Mucosa of stomach (tissue), 1 donor: Measurements from ENCODE around the gene BRPF1.

Experiments used
- H3K27me3 ChIP-seq: one replicate; pipeline ENCODE4 v1.7.0; 2013; ENCODE audit warnings: mild to moderate bottlenecking, low read length; ENCODE audit not compliant: control insufficient read depth, insufficient read depth
- H3K36me3 ChIP-seq: one replicate; pipeline ENCODE4 v1.7.0; 2013; ENCODE audit warnings: low read length; ENCODE audit not compliant: control insufficient read depth, insufficient read depth
- H3K4me1 ChIP-seq: one replicate; pipeline ENCODE4 v1.7.0; 2013; ENCODE audit warnings: mild to moderate bottlenecking, low read length; ENCODE audit not compliant: control insufficient read depth, insufficient read depth
- H3K4me3 ChIP-seq: one replicate; pipeline ENCODE4 v1.7.0; 2013; ENCODE audit warnings: low read length
- H3K9ac ChIP-seq: one replicate; pipeline ENCODE4 v1.7.0; 2013; ENCODE audit warnings: mild to moderate bottlenecking, low read length, moderate library complexity
- H3K9me3 ChIP-seq: one replicate; pipeline ENCODE4 v1.7.0; 2013; ENCODE audit warnings: mild to moderate bottlenecking, low read length, moderate library complexity; ENCODE audit not compliant: control insufficient read depth
- donor health status: Pancreatic carcinoma.

BRPF1 gene, protein sequence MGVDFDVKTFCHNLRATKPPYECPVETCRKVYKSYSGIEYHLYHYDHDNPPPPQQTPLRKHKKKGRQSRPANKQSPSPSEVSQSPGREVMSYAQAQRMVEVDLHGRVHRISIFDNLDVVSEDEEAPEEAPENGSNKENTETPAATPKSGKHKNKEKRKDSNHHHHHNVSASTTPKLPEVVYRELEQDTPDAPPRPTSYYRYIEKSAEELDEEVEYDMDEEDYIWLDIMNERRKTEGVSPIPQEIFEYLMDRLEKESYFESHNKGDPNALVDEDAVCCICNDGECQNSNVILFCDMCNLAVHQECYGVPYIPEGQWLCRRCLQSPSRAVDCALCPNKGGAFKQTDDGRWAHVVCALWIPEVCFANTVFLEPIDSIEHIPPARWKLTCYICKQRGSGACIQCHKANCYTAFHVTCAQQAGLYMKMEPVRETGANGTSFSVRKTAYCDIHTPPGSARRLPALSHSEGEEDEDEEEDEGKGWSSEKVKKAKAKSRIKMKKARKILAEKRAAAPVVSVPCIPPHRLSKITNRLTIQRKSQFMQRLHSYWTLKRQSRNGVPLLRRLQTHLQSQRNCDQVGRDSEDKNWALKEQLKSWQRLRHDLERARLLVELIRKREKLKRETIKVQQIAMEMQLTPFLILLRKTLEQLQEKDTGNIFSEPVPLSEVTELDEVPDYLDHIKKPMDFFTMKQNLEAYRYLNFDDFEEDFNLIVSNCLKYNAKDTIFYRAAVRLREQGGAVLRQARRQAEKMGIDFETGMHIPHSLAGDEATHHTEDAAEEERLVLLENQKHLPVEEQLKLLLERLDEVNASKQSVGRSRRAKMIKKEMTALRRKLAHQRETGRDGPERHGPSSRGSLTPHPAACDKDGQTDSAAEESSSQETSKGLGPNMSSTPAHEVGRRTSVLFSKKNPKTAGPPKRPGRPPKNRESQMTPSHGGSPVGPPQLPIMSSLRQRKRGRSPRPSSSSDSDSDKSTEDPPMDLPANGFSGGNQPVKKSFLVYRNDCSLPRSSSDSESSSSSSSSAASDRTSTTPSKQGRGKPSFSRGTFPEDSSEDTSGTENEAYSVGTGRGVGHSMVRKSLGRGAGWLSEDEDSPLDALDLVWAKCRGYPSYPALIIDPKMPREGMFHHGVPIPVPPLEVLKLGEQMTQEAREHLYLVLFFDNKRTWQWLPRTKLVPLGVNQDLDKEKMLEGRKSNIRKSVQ (N-terminal part only)

DNA sequence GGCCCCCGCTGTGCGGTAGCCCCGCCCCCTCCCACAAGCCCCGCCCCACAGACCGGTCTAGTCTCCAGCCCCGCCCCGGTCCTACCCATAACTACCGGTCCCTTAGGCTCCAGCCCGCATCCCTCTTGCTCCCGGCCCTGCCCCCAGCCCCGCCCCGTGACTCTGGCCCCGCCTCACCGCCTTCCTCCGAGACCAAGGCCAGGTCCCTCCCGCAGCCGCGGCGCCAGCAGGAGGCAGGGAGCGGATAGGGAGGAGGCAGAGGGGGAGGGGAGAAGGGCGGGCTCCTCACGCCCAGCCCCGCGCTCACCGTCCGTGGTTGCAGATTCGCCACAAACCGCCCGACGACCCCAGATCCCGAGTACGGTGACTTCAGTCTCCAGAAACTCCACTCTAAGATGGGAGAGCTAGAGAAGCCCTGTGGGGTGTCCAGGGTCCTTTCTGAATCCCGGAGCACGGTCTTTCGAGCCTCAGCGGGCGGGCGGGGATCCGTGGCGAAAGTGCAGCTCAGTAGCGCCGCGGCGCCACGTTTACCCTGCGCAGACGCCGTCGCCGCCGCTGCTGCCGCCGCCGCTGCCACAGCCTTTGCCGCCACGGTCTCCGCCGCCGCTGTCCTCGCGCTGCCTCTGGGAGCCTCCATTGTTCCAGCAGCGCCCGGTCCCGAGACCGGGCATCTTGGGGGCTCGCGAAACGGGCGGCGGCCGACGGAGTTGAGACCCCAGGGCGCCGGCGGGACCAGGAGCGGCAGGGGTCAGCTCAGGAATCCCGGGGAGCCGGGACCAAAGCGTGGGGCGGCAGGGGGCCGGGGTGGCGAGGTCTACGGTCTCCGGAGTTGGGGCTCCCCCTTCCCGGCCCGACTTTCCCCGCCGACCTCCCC, at the start of gene BRPF1:
Gene BRPF1 (plus strand): TSS at position 530 of the 874 bp plus-strand sequence. CDS start 2,406 bp downstream, outside the sequence.
- H3K4me3 ChIP-seq, result peak within 1 kb of the TSS; percentile 69
- peaks cover 7% of the 10 kb centered on the region for H3K36me3 ChIP-seq
- H3K27me3 ChIP-seq, result no peaks in the 10 kb centered on the region
- peak within 1 kb of the TSS; percentile 91 for H3K9ac ChIP-seq
- H3K9me3 ChIP-seq, result no peaks in the 10 kb centered on the region
- H3K4me1 ChIP-seq, result peaks cover 8% of the 10 kb centered on the region

- no peak overlapping the region for H3K9ac ChIP-seq
- H3K27me3 ChIP-seq, result no peaks in the 10 kb centered on the region
- peaks cover 40% of the 10 kb centered on the region for H3K36me3 ChIP-seq
- no peak overlapping the region for H3K4me3 ChIP-seq
- H3K9me3 ChIP-seq, result no peaks in the 10 kb centered on the region
- H3K4me1 ChIP-seq, result peaks cover 11% of the 10 kb centered on the region
Measured at GRCh38 chr3:9682096-9682495, 49.4 kb upstream of the BRPF1 start.

GRCh38 chr3:9683426-9683825, 48.1 kb upstream of the BRPF1 start:
- H3K9ac ChIP-seq, result no peak overlapping the region
- H3K4me3 ChIP-seq, result no peak overlapping the region
- H3K9me3 ChIP-seq, result no peaks in the 10 kb centered on the region
- H3K4me1 ChIP-seq, result peaks cover 11% of the 10 kb centered on the region
- H3K36me3 ChIP-seq, result peaks cover 32% of the 10 kb centered on the region
- no peaks in the 10 kb centered on the region for H3K27me3 ChIP-seq

DNA sequence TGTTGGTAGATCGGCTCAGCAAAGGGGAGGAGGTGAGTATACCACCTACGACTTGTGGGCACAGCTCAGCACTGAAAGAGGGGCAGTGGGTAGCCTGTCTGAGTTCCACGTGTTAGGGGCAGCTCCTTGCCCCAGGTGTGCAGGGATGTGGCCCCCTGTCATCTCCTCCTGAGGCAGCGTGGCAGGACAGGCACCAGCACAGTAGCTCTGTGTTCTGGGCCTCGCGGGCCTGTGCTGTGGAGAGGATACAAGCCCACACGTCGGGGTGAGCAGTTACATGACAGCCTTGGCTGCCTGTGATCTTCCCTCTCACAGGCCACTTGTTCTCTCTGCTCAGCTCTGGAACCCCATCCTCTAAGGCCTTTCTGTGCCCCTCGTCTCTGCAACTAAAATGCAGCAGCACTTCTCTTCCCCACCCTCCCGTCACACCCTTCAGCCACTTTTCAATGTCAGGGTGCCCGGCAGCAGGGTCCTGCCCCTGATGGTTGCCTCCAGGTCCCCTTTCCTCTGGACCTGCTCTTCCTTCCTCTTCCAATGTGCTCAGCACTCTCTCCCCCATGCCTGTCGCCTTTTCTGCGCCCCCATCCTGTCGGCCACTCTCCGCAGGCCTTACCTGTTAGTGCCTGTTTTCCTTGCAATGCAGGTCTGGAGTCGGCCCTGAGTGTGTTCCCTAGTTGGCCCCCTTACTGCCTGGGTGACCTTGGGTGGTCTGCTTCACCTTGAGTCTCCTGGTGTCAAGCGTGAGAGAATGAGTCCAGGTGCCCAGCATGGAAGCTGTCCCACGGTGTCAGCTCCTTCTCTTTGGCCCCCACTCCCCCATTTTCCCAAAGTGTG, 46.1 kb upstream of the BRPF1 start:
- Histone ChIP-seq H3K4me1 (peaks cover 11% of the 10 kb centered on the region), H3K9ac (no peak overlapping the region), H3K4me3 (no peak overlapping the region), H3K9me3 (no peaks in the 10 kb centered on the region), H3K27me3 (no peaks in the 10 kb centered on the region), H3K36me3 (peaks cover 38% of the 10 kb centered on the region)

DNA sequence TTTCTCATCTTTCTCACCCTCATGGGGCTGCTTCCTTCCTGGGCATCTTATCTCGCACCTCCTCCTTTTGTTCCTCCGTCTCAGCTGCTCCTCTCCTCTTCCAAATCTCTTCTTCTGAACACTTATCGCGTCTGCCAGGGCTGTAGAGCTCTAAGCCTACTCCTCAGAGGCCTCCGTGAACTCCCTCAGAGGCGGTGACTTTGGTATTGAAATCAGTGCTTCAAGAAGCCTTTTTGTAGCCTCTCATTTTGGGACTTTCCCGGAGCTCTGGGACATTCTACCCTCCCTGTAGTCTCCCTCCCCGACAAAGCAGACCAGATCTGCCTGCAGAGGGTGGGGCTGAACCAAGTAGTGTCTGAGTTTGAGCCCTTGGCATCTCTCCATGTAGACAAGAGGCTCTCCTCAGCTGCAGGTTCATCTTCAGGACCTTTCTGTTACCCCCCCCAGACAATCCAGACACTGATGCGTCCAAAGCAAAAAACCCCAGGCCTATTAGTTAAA, 45.4 kb upstream of the BRPF1 start:
- H3K27me3 ChIP-seq, result no peaks in the 10 kb centered on the region
- H3K9ac ChIP-seq, result no peak overlapping the region
- H3K9me3 ChIP-seq, result no peaks in the 10 kb centered on the region
- peaks cover 38% of the 10 kb centered on the region for H3K36me3 ChIP-seq
- H3K4me3 ChIP-seq, result no peak overlapping the region
- H3K4me1 ChIP-seq, result peaks cover 11% of the 10 kb centered on the region

GRCh38 chr3:9686703-9687102, 44.8 kb upstream of the BRPF1 start:
- Histone ChIP-seq H3K9me3 (no peaks in the 10 kb centered on the region), H3K9ac (no peak overlapping the region), H3K36me3 (peaks cover 38% of the 10 kb centered on the region), H3K4me1 (peaks cover 5% of the 10 kb centered on the region), H3K27me3 (no peaks in the 10 kb centered on the region), H3K4me3 (no peak overlapping the region)

- Histone ChIP-seq H3K27me3 (no peaks in the 10 kb centered on the region), H3K9me3 (no peaks in the 10 kb centered on the region), H3K4me1 (no peaks in the 10 kb centered on the region), H3K4me3 (no peak overlapping the region), H3K36me3 (peaks cover 40% of the 10 kb centered on the region), H3K9ac (no peak overlapping the region)
Measured at GRCh38 chr3:9687514-9687913, 44.0 kb upstream of the BRPF1 start.

GRCh38 chr3:9688961-9689360, 42.6 kb upstream of the BRPF1 start:
- Histone ChIP-seq H3K36me3 (peaks cover 42% of the 10 kb centered on the region), H3K4me3 (no peak overlapping the region), H3K9me3 (no peaks in the 10 kb centered on the region), H3K4me1 (no peaks in the 10 kb centered on the region), H3K27me3 (no peaks in the 10 kb centered on the region), H3K9ac (no peak overlapping the region)

GRCh38 chr3:9689757-9690156, 41.8 kb upstream of the BRPF1 start:
- Histone ChIP-seq H3K27me3 (no peaks in the 10 kb centered on the region), H3K4me1 (no peaks in the 10 kb centered on the region), H3K9me3 (no peaks in the 10 kb centered on the region), H3K9ac (no peak overlapping the region), H3K36me3 (peaks cover 42% of the 10 kb centered on the region), H3K4me3 (no peak overlapping the region)

DNA sequence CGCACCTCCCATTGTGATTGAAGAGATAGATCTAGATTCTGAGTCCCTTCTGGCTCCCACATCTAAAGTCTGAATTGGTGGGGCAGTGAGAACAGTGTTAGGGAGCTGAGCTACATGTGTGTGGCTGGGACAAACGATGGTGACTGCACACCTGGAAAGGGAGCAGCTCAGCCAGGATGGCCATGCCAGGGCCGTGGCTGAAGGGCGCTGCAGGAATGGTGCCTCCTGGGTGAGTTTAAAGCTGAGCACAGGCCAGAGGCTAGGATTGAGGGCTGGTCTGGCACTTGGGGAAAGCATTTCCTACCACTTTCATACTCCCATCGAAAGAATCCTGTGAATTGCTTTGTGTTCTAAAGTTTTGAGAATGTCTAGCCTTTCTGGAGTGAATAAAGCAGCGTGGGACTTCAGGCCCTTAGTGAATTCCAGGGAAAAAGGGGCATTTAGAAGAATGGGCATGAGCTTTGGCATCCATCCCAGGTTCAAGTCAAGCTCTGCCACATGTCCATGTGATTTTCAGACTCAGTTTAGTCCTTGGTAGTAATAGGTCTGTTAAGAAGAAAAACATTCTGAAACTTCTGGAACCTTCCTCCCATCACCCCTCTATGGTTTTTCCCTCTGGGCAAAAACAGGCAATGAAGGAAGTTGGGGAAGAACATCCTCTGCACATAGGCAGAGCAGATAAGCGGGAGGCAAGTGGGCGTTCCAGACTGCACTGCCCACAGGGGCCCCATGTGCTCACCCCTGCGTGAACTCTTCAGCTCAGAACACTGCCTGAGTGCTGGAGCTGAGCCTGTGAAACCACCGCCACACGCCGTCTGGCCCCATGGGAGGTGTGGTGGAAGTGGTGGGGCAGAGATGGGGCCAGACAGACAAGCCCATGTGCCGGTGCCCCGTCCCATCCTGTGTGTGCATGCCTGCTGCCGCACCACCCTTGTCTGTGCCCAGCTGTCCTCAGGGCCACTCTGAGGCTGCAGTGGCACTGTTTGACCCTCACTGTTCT, 40.8 kb upstream of the BRPF1 start:
- no peak overlapping the region for H3K9ac ChIP-seq

More for the DNA sequence above, 40.8 kb upstream of the BRPF1 start:
- H3K36me3 ChIP-seq, result peaks cover 39% of the 10 kb centered on the region
- no peaks in the 10 kb centered on the region for H3K4me1 ChIP-seq
- H3K27me3 ChIP-seq, result no peaks in the 10 kb centered on the region
- H3K9me3 ChIP-seq, result no peaks in the 10 kb centered on the region
- H3K4me3 ChIP-seq, result no peak overlapping the region
